ENCODE results near the gene CHTOP.

The CHTOP gene

GRCh38 chr1:153628638-153629342 is 5.1 kb upstream of the CHTOP start (continued):
- no peak for TF ChIP-seq ZNF112 (tag by site-specific recombination; IDR thresholded peaks at IDR 0.05)
- peak; percentile 61 for TF ChIP-seq ZFHX2 (tag by site-specific recombination; conservative IDR thresholded peaks at IDR 0.05)
- TF ChIP-seq ZNF146 (tag by site-specific recombination; IDR thresholded peaks at IDR 0.05): no peak
- peak; percentile 81 for TF ChIP-seq ZIC2 (tag by site-specific recombination; IDR thresholded peaks at IDR 0.05)
- TF ChIP-seq ZNF157 (tag by site-specific recombination; IDR thresholded peaks at IDR 0.05): no peak
- TF ChIP-seq ZNF155 (tag by site-specific recombination; IDR thresholded peaks at IDR 0.05): no peak

DNA sequence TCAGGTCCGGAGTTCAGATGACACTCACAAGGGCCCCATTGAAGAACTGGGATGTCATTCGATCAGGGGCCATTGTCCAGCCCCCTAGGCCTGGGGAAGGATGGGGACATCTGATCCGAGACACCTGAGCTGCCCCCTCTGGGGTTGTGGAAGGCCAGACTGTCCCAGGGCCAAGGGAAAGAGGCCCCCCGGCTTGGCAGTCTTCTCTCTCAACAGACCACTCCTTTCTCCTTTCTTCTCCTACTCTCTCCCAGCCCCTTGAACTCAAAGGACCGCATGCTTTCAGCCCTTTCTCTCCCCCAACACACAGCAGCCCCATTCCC is 4.6 kb upstream of the CHTOP start:
- H3K9me3 ChIP-seq (ENCODE audit: control insufficient read depth, insufficient read depth, low read depth, low read length): no peaks in the 10 kb centered on the region
- H3K4me1 ChIP-seq (ENCODE audit: control insufficient read depth, insufficient read depth, low read length): 0 out of 2 replicates have a peak, but pooled peaks cover 3% of the 10 kb centered on the region
- POLR2A ChIA-PET: interaction anchor here (1.0 to 2.6 kb wide), 3 partner anchors 18 to 63 kb away, joined by 3 to 13 read pairs (median 3); no protein-coding TSS in a partner anchor
- no peak overlapping the region for H3K4me3 ChIP-seq (ENCODE audit: low read depth, low read length)
- CTCF ChIA-PET: interaction anchor here (0.7 to 7.4 kb wide), 5 partner anchors 51 to 277 kb away, joined by 4 to 54 read pairs (median 5); no protein-coding TSS in a partner anchor
- TF ChIP-seq PRDM1 (tag by site-specific recombination; IDR thresholded peaks at IDR 0.05): peak; percentile 82
- no peak for TF ChIP-seq ZNF19 (tag by site-specific recombination; IDR thresholded peaks at IDR 0.05; ENCODE audit: low read depth)
- TF ChIP-seq GLIS1 (tag by site-specific recombination; IDR thresholded peaks at IDR 0.05): peak; percentile 36; the same call in 1 of the 2 replicates
- H3K27ac ChIP-seq (ENCODE audit: extremely low read depth, low read depth, low read length): no peak overlapping the region
- peaks cover 0 to 15% of the 10 kb centered on the region in 2 experiments; a peak in 2 of 3 replicates for H3K36me3 ChIP-seq (ENCODE audit: control insufficient read depth in 2 of 2, insufficient read depth in 1 of 2, low read length in 2 of 2)

DNA sequence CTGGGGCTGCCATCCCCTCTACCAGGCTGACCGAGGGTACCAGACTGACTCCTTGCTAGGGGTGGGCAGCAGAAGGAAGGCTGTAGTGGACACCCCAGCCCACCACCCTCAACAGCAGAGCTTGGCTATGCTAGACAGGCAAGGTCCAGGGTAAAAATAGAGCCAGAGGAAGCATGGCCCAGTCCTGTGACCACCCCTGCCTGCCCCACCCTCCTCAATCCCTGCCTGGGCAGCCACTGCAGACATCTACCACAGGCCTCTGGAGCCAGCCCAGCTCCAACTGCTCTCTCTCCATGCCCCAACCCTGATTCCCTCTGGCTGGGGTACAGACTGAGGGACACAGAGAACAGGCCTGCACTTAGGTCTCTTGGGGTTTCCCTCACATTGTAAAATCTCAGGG is 3.9 kb upstream of the CHTOP start:
- Histone ChIP-seq H3K4me1 (ENCODE audit: control insufficient read depth, insufficient read depth, low read length) (0 out of 2 replicates have a peak, but pooled peaks cover 3% of the 10 kb centered on the region), H3K4me3 (ENCODE audit: low read depth, low read length) (no peak overlapping the region), H3K27ac (ENCODE audit: extremely low read depth, low read depth, low read length) (no peak overlapping the region), H3K9me3 (ENCODE audit: control insufficient read depth, insufficient read depth, low read depth, low read length) (no peaks in the 10 kb centered on the region), H3K36me3 (ENCODE audit: control insufficient read depth in 2 of 2, insufficient read depth in 1 of 2, low read length in 2 of 2) (peaks cover 0 to 10% of the 10 kb centered on the region in 2 experiments; a peak in 2 of 3 replicates)
- CTCF ChIA-PET: interaction anchor here (0.6 to 7.4 kb wide), 3 partner anchors 43 to 119 kb away, joined by 3 to 54 read pairs (median 4); no protein-coding TSS in a partner anchor
- POLR2A ChIA-PET: interaction anchor here (0.9 to 1.5 kb wide), 3 partner anchors 16 to 63 kb away, joined by 3 to 6 read pairs (median 3); no protein-coding TSS in a partner anchor
- 0 out of 2 replicates have a peak, but pooled peaks have one; percentile 19 for TF ChIP-seq ZNF223 (tag by site-specific recombination; IDR thresholded peaks at IDR 0.05)
- TF ChIP-seq OSR2 (tag by site-specific recombination; IDR thresholded peaks at IDR 0.05): no peak

DNA sequence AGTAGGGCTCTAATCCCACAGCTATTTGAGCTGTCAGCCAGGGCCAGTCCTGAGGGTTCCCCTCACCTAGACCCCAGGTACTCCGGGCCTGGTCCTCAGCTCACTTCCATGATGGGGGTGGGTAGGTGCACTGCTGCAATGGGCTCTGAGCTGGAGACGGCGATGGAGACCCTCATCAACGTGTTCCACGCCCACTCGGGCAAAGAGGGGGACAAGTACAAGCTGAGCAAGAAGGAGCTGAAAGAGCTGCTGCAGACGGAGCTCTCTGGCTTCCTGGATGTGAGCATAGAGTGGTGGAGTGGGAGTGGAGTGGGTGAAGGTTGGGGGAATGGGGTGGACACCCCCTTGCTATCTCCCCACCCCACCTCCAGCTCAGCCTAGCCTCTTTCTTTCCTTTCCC is 3.5 kb upstream of the CHTOP start:
- Histone ChIP-seq H3K4me3 (ENCODE audit: low read depth, low read length) (no peak overlapping the region), H3K4me1 (ENCODE audit: control insufficient read depth, insufficient read depth, low read length) (0 out of 2 replicates have a peak, but pooled peaks cover 3% of the 10 kb centered on the region), H3K9me3 (ENCODE audit: control insufficient read depth, insufficient read depth, low read depth, low read length) (no peaks in the 10 kb centered on the region), H3K36me3 (ENCODE audit: control insufficient read depth in 2 of 2, insufficient read depth in 1 of 2, low read length in 2 of 2) (peaks cover 0 to 7% of the 10 kb centered on the region in 2 experiments; a peak in 2 of 3 replicates), H3K27ac (ENCODE audit: extremely low read depth, low read depth, low read length) (no peak overlapping the region)
- POLR2A ChIA-PET: interaction anchor here (0.9 to 1.5 kb wide), 3 partner anchors 16 to 64 kb away, joined by 3 to 6 read pairs (median 3); no protein-coding TSS in a partner anchor
- CTCF ChIA-PET: interaction anchor here (1.3 to 7.4 kb wide), 2 partner anchors 58 to 120 kb away, joined by 4 to 54 read pairs; no protein-coding TSS in a partner anchor
- TF ChIP-seq, protein P1, sequence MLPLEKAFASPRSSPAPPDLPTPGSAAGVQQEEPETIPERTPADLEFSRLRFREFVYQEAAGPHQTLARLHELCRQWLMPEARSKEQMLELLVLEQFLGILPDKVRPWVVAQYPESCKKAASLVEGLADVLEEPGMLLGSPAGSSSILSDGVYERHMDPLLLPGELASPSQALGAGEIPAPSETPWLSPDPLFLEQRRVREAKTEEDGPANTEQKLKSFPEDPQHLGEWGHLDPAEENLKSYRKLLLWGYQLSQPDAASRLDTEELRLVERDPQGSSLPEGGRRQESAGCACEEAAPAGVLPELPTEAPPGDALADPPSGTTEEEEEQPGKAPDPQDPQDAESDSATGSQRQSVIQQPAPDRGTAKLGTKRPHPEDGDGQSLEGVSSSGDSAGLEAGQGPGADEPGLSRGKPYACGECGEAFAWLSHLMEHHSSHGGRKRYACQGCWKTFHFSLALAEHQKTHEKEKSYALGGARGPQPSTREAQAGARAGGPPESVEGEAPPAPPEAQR (tag by site-specific recombination; IDR thresholded peaks at IDR 0.05): no peak
- TF ChIP-seq ZBTB10 (tag by site-specific recombination; IDR thresholded peaks at IDR 0.05) (no peak), ZNF132 (tag by site-specific recombination; IDR thresholded peaks at IDR 0.05; ENCODE audit: borderline replicate concordance) (no peak), ZSCAN23 (tag by site-specific recombination; IDR thresholded peaks at IDR 0.05) (no peak), ZNF488 (tag by site-specific recombination; IDR thresholded peaks at IDR 0.05) (no peak), ZFHX2 (tag by site-specific recombination; conservative IDR thresholded peaks at IDR 0.05) (peak; percentile 58; the same call in 1 of the 2 replicates)
